ENCODE data around the gene SCN4B.

SCN4B gene

GRCh38 chr11:118098996-118099837 is 53.4 kb downstream of the SCN4B start:
- no peak for DNase-seq (ENCODE audit: low read depth, low spot score)
- no peak for TF ChIP-seq FOXP2 (optimal IDR thresholded peaks at IDR 0.05; ENCODE audit: control extremely low read depth, extremely low read length, insufficient read depth)
- no peak for TF ChIP-seq POLR2AphosphoS5 (IDR thresholded peaks at IDR 0.05; ENCODE audit: borderline replicate concordance, low read depth, low read length)
- no peak for TF ChIP-seq EZH2 (IDR thresholded peaks at IDR 0.05)
- H3K9ac ChIP-seq (ENCODE audit: insufficient read length): no peak overlapping the region
- H3K9me3 ChIP-seq (ENCODE audit: low read depth, low read length): no peaks in the 10 kb centered on the region
- H3K36me3 ChIP-seq (ENCODE audit: insufficient read depth, low read length): no peaks in the 10 kb centered on the region
- no peak overlapping the region for H3K4me3 ChIP-seq
- no peak overlapping the region for H3K27ac ChIP-seq

GRCh38 chr11:118095967-118096367 is 56.7 kb downstream of the SCN4B start:
- H3K9ac ChIP-seq (ENCODE audit: insufficient read length): no peak overlapping the region
- no peaks in the 10 kb centered on the region for H3K36me3 ChIP-seq (ENCODE audit: insufficient read depth, low read length)
- H3K9me3 ChIP-seq (ENCODE audit: low read depth, low read length): no peaks in the 10 kb centered on the region
- H3K27ac ChIP-seq: no peak overlapping the region
- TF ChIP-seq EZH2 (IDR thresholded peaks at IDR 0.05) (no peak), FOXP2 (optimal IDR thresholded peaks at IDR 0.05; ENCODE audit: control extremely low read depth, extremely low read length, insufficient read depth) (no peak), POLR2AphosphoS5 (IDR thresholded peaks at IDR 0.05; ENCODE audit: borderline replicate concordance, low read depth, low read length) (no peak)
- DNase-seq (ENCODE audit: low read depth, low spot score): no peak
- H3K4me3 ChIP-seq: no peak overlapping the region

DNA sequence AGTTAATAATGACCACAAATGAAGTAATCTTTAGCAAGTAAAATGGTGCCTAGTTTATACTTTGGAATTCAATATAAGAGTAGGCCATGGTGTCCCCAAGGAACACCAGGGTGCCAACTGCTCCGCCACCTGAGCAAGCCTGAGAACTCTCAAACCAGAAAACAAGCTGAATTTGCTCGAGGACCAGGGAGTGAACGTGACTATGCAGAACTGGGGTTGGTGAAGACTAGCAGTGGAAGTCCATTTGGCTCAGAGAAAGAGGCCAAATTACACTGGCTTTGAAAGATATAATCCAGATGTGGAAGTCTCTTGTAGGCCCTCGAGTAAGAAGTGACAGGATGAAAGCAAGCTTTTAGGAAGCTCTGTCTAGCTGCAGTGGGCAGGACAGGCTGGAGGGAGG is 57.1 kb downstream of the SCN4B start:
- Histone ChIP-seq H3K36me3 (ENCODE audit: insufficient read depth, low read length) (no peaks in the 10 kb centered on the region), H3K9ac (ENCODE audit: insufficient read length) (no peak overlapping the region), H3K27ac (no peak overlapping the region), H3K9me3 (ENCODE audit: low read depth, low read length) (no peaks in the 10 kb centered on the region), H3K4me3 (no peak overlapping the region)
- DNase-seq (ENCODE audit: low read depth, low spot score): no peak
- no peak for TF ChIP-seq FOXP2 (optimal IDR thresholded peaks at IDR 0.05; ENCODE audit: control extremely low read depth, extremely low read length, insufficient read depth)
- TF ChIP-seq EZH2 (IDR thresholded peaks at IDR 0.05): no peak
- no peak for TF ChIP-seq POLR2AphosphoS5 (IDR thresholded peaks at IDR 0.05; ENCODE audit: borderline replicate concordance, low read depth, low read length)

GRCh38 chr11:118092907-118093571 is 59.6 kb downstream of the SCN4B start:
- Histone ChIP-seq H3K4me3 (no peak overlapping the region), H3K27ac (no peak overlapping the region), H3K36me3 (ENCODE audit: insufficient read depth, low read length) (no peaks in the 10 kb centered on the region), H3K9me3 (ENCODE audit: low read depth, low read length) (no peaks in the 10 kb centered on the region), H3K9ac (ENCODE audit: insufficient read length) (no peak overlapping the region)
- no peak for DNase-seq (ENCODE audit: low read depth, low spot score)
- TF ChIP-seq POLR2AphosphoS5 (IDR thresholded peaks at IDR 0.05; ENCODE audit: borderline replicate concordance, low read depth, low read length) (no peak), FOXP2 (optimal IDR thresholded peaks at IDR 0.05; ENCODE audit: control extremely low read depth, extremely low read length, insufficient read depth) (no peak), EZH2 (IDR thresholded peaks at IDR 0.05) (no peak)

DNA sequence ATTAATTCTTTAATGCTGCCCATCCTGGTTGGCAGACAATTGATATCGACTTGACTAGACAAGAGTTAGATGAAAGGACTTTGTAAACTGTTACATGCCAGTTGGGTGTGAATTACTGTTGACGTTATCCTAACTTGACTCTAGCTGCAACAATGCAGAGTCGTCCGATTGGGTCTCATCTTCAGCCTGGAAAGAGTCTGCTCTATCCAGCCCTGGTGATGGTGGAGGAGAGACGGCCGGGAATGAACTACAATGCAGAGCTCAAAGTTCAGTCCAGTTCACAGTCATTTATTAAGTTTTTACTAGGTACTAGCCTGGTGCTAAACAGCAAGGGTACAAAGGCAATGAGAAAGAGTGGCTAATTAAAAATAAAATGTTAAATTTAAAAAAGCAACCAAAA is 60.9 kb downstream of the SCN4B start:
- H3K27ac ChIP-seq: no peak overlapping the region
- H3K36me3 ChIP-seq (ENCODE audit: insufficient read depth, low read length): no peaks in the 10 kb centered on the region
- no peaks in the 10 kb centered on the region for H3K9me3 ChIP-seq (ENCODE audit: low read depth, low read length)
- TF ChIP-seq EZH2 (IDR thresholded peaks at IDR 0.05) (no peak), FOXP2 (optimal IDR thresholded peaks at IDR 0.05; ENCODE audit: control extremely low read depth, extremely low read length, insufficient read depth) (no peak), POLR2AphosphoS5 (IDR thresholded peaks at IDR 0.05; ENCODE audit: borderline replicate concordance, low read depth, low read length) (no peak)
- H3K4me3 ChIP-seq: no peak overlapping the region
- DNase-seq (ENCODE audit: low read depth, low spot score): no peak
- H3K9ac ChIP-seq (ENCODE audit: insufficient read length): no peak overlapping the region

DNA sequence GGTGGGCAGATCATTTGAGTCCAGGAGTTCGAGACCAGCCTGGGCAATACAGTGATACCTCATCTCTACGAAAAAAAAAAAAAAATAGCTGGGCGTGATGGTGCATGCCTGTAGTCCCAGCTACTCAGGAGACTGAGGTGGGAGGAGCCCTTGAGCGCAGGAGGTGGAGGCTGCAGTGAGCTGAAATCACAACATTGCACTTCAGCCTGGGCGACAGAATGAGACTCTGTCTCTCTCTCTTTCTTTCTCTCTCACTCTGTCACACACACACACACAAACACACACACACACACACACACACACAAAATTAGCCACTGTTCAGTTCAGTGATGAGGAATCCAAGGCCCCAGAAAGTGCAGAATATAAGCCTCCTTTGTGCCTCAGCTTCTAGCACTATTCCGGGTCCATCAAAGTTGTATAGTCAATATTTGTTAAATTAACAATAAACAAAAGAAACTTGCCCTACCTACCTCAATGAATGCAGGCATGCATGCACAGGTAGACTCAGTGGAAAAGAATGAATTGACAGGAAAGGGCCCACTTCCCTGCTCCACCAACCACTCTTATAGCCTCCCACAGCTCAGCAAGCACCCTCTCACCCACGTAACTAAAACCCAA is 62.0 kb downstream of the SCN4B start:
- H3K36me3 ChIP-seq (ENCODE audit: insufficient read depth, low read length): no peaks in the 10 kb centered on the region
- no peak overlapping the region for H3K27ac ChIP-seq
- H3K9ac ChIP-seq (ENCODE audit: insufficient read length): no peak overlapping the region
- H3K9me3 ChIP-seq (ENCODE audit: low read depth, low read length): no peaks in the 10 kb centered on the region
- no peak overlapping the region for H3K4me3 ChIP-seq
- DNase-seq (ENCODE audit: low read depth, low spot score): no peak
- TF ChIP-seq POLR2AphosphoS5 (IDR thresholded peaks at IDR 0.05; ENCODE audit: borderline replicate concordance, low read depth, low read length): no peak
- no peak for TF ChIP-seq FOXP2 (optimal IDR thresholded peaks at IDR 0.05; ENCODE audit: control extremely low read depth, extremely low read length, insufficient read depth)
- no peak for TF ChIP-seq EZH2 (IDR thresholded peaks at IDR 0.05)

- Histone ChIP-seq H3K9ac (ENCODE audit: insufficient read length) (no peak overlapping the region), H3K36me3 (ENCODE audit: insufficient read depth, low read length) (no peaks in the 10 kb centered on the region), H3K27ac (no peak overlapping the region), H3K4me3 (no peak overlapping the region), H3K9me3 (ENCODE audit: low read depth, low read length) (no peaks in the 10 kb centered on the region)
- no peak for TF ChIP-seq FOXP2 (optimal IDR thresholded peaks at IDR 0.05; ENCODE audit: control extremely low read depth, extremely low read length, insufficient read depth)
- TF ChIP-seq POLR2AphosphoS5 (IDR thresholded peaks at IDR 0.05; ENCODE audit: borderline replicate concordance, low read depth, low read length): no peak
- TF ChIP-seq EZH2 (IDR thresholded peaks at IDR 0.05): no peak
- no peak for DNase-seq (ENCODE audit: low read depth, low spot score)
Measured at GRCh38 chr11:118088531-118088930, 64.1 kb downstream of the SCN4B start.

- no peak for DNase-seq (ENCODE audit: low read depth, low spot score)
- Histone ChIP-seq H3K9ac (ENCODE audit: insufficient read length) (no peak overlapping the region), H3K27ac (no peak overlapping the region), H3K4me3 (no peak overlapping the region), H3K36me3 (ENCODE audit: insufficient read depth, low read length) (no peaks in the 10 kb centered on the region), H3K9me3 (ENCODE audit: low read depth, low read length) (no peaks in the 10 kb centered on the region)
- no peak for TF ChIP-seq EZH2 (IDR thresholded peaks at IDR 0.05)
- no peak for TF ChIP-seq FOXP2 (optimal IDR thresholded peaks at IDR 0.05; ENCODE audit: control extremely low read depth, extremely low read length, insufficient read depth)
- no peak for TF ChIP-seq POLR2AphosphoS5 (IDR thresholded peaks at IDR 0.05; ENCODE audit: borderline replicate concordance, low read depth, low read length)
Measured at GRCh38 chr11:118087931-118088330, 64.7 kb downstream of the SCN4B start.
